ENCODE measurements around the gene FAF2. TPM values are rescaled to one million over a fixed set of nuclear protein-coding genes. Genes with fewer than 3 reads are reported as not detected.

Gene FAF2
- total and polyA plus RNA-seq, 4 donors, result 12.7 to 28.3 (median 16.5) TPM

GRCh38 chr5:176429972-176430371, 18.2 kb upstream of the FAF2 start:
- Histone ChIP-seq H3K27ac (ENCODE audit: low read depth in 1 of 2, low read length in 2 of 2) (no peak overlapping the region), H3K36me3 (ENCODE audit: control insufficient read depth in 4 of 4, insufficient read depth in 3 of 4, low read depth in 1 of 4, low read length in 3 of 4) (no peaks in the 10 kb centered on the region), H3K4me3 (ENCODE audit: low read depth in 1 of 3, low read length in 3 of 3) (no peak overlapping the region), H3K9ac (ENCODE audit: low read depth in 1 of 2, low read length in 2 of 2) (no peak overlapping the region), H3K27me3 (ENCODE audit: control insufficient read depth in 4 of 4, insufficient read depth in 4 of 4, low read length in 3 of 4) (no peaks in the 10 kb centered on the region), H3K9me3 (ENCODE audit: control insufficient read depth in 4 of 4, low read length in 3 of 4) (no peaks in the 10 kb centered on the region), H3K4me1 (ENCODE audit: control insufficient read depth in 4 of 4, insufficient read depth in 4 of 4, low read length in 3 of 4) (no peaks in the 10 kb centered on the region)
- 47% methylated on average over 4 of the region's 4 CpGs for WGBS
- DNase-seq (ENCODE audit: low spot score), result no peak
- TF ChIP-seq NR2F2 (IDR thresholded peaks at IDR 0.05), result no peak
- TF ChIP-seq RAD21 (IDR thresholded peaks at IDR 0.05), result peak; percentile 31 to 58
- peak in 1 of 2 donors; percentile 41 for TF ChIP-seq RXRA (IDR thresholded peaks at IDR 0.05)
- no peak for TF ChIP-seq JUND (IDR thresholded peaks at IDR 0.05)

GRCh38 chr5:176432707-176433106, 15.5 kb upstream of the FAF2 start:
- Histone ChIP-seq H3K9me3 (ENCODE audit: control insufficient read depth in 4 of 4, low read length in 3 of 4) (no peaks in the 10 kb centered on the region), H3K27ac (ENCODE audit: low read depth in 1 of 2, low read length in 2 of 2) (no peak overlapping the region), H3K9ac (ENCODE audit: low read depth in 1 of 2, low read length in 2 of 2) (no peak overlapping the region), H3K36me3 (ENCODE audit: control insufficient read depth in 4 of 4, insufficient read depth in 3 of 4, low read depth in 1 of 4, low read length in 3 of 4) (no peaks in the 10 kb centered on the region), H3K27me3 (ENCODE audit: control insufficient read depth in 4 of 4, insufficient read depth in 4 of 4, low read length in 3 of 4) (no peaks in the 10 kb centered on the region), H3K4me3 (ENCODE audit: low read depth in 1 of 3, low read length in 3 of 3) (no peak overlapping the region), H3K4me1 (ENCODE audit: control insufficient read depth in 4 of 4, insufficient read depth in 4 of 4, low read length in 3 of 4) (peaks cover 0 to 3% (median 0%) of the 10 kb centered on the region in 4 donors)
- WGBS, result 95% methylated on average over 4 of the region's 5 CpGs
- TF ChIP-seq MAX (IDR thresholded peaks at IDR 0.05), result no peak
- DNase-seq (ENCODE audit: low spot score), result no peak

GRCh38 chr5:176436656-176437055, 11.5 kb upstream of the FAF2 start:
- H3K4me3 ChIP-seq (ENCODE audit: low read depth in 1 of 3, low read length in 3 of 3), result no peak overlapping the region
- 57% methylated on average over 5 of the region's 5 CpGs for WGBS
- no peak overlapping the region for H3K9ac ChIP-seq (ENCODE audit: low read depth in 1 of 2, low read length in 2 of 2)
- peaks cover 0 to 6% (median 2%) of the 10 kb centered on the region in 4 donors for H3K4me1 ChIP-seq (ENCODE audit: control insufficient read depth in 4 of 4, insufficient read depth in 4 of 4, low read length in 3 of 4)
- TF ChIP-seq ZBTB33 (IDR thresholded peaks at IDR 0.05), result no peak
- no peak for TF ChIP-seq SP1 (IDR thresholded peaks at IDR 0.05)
- TF ChIP-seq EGR1 (IDR thresholded peaks at IDR 0.05; ENCODE audit: low read depth in 2 of 2), result no peak
- no peak for TF ChIP-seq GABPA (IDR thresholded peaks at IDR 0.05 in 1 of 2, conservative IDR thresholded peaks at IDR 0.05 in 1 of 2)
- no peak for TF ChIP-seq FOXA1 (IDR thresholded peaks at IDR 0.05)
- no peak for TF ChIP-seq ATF3 (IDR thresholded peaks at IDR 0.05)
- TF ChIP-seq NR2F2 (IDR thresholded peaks at IDR 0.05), result no peak
- TF ChIP-seq MAX (IDR thresholded peaks at IDR 0.05), result no peak
- no peak for TF ChIP-seq HNF4G (IDR thresholded peaks at IDR 0.05)
- no peak for TF ChIP-seq RXRA (IDR thresholded peaks at IDR 0.05)
- TF ChIP-seq CTCF (IDR thresholded peaks at IDR 0.05; ENCODE audit: low read depth, low read length, missing input control), result no peak
- no peak for TF ChIP-seq TAF1 (conservative IDR thresholded peaks at IDR 0.05)
- TF ChIP-seq HNF4A (conservative IDR thresholded peaks at IDR 0.05), result no peak
- TF ChIP-seq REST (IDR thresholded peaks at IDR 0.05), result no peak
- TF ChIP-seq JUND (IDR thresholded peaks at IDR 0.05), result no peak
- no peak for TF ChIP-seq FOXA2 (IDR thresholded peaks at IDR 0.05)
- TF ChIP-seq YY1 (IDR thresholded peaks at IDR 0.05), result no peak
- no peaks in the 10 kb centered on the region for H3K27me3 ChIP-seq (ENCODE audit: control insufficient read depth in 4 of 4, insufficient read depth in 4 of 4, low read length in 3 of 4)
- H3K36me3 ChIP-seq (ENCODE audit: control insufficient read depth in 4 of 4, insufficient read depth in 3 of 4, low read depth in 1 of 4, low read length in 3 of 4), result no peaks in the 10 kb centered on the region
- H3K9me3 ChIP-seq (ENCODE audit: control insufficient read depth in 4 of 4, low read length in 3 of 4), result no peaks in the 10 kb centered on the region
- DNase-seq (ENCODE audit: low spot score), result no peak
- H3K27ac ChIP-seq (ENCODE audit: low read depth in 1 of 2, low read length in 2 of 2), result no peak overlapping the region

All from liver (tissue), 9 donors.